ENCODE data around the gene FGF23.

The FGF23 gene

DNA sequence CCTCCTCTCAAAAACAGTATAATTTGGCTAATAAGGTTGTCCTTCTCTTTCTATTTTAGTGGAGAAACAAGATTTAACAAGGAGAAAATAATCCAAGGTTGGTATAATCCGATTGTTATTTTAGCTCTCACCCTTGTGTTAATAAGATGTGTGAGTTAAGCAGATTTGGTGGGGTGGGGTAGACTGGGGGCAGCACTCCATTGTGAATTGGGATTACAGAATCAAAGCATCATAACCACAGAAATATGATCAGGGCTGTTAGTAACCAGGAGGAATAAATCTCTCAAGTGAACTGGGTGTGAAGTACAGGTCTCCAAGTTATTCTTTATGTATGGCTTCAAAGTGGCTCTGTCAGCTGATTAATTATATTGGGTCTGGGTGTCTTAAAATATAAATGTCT, 48.3 kb downstream of the FGF23 start:
- TF ChIP-seq, protein P1, sequence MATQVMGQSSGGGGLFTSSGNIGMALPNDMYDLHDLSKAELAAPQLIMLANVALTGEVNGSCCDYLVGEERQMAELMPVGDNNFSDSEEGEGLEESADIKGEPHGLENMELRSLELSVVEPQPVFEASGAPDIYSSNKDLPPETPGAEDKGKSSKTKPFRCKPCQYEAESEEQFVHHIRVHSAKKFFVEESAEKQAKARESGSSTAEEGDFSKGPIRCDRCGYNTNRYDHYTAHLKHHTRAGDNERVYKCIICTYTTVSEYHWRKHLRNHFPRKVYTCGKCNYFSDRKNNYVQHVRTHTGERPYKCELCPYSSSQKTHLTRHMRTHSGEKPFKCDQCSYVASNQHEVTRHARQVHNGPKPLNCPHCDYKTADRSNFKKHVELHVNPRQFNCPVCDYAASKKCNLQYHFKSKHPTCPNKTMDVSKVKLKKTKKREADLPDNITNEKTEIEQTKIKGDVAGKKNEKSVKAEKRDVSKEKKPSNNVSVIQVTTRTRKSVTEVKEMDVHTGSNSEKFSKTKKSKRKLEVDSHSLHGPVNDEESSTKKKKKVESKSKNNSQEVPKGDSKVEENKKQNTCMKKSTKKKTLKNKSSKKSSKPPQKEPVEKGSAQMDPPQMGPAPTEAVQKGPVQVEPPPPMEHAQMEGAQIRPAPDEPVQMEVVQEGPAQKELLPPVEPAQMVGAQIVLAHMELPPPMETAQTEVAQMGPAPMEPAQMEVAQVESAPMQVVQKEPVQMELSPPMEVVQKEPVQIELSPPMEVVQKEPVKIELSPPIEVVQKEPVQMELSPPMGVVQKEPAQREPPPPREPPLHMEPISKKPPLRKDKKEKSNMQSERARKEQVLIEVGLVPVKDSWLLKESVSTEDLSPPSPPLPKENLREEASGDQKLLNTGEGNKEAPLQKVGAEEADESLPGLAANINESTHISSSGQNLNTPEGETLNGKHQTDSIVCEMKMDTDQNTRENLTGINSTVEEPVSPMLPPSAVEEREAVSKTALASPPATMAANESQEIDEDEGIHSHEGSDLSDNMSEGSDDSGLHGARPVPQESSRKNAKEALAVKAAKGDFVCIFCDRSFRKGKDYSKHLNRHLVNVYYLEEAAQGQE (IDR thresholded peaks at IDR 0.05; ENCODE audit: insufficient read depth in 1 of 2, low read depth in 2 of 2, low read length in 2 of 2), result no peak
- TF ChIP-seq TAF1 (IDR thresholded peaks at IDR 0.05; ENCODE audit: borderline replicate concordance, insufficient read depth, low read length), result no peak
- TF ChIP-seq SIN3A (IDR thresholded peaks at IDR 0.05; ENCODE audit: borderline replicate concordance, insufficient read depth, low read length), result no peak
- no peak for TF ChIP-seq FOXP2 (optimal IDR thresholded peaks at IDR 0.05; ENCODE audit: borderline replicate concordance, extremely low read depth, extremely low read length, insufficient read depth)
- TF ChIP-seq POLR2AphosphoS5 (IDR thresholded peaks at IDR 0.05; ENCODE audit: low read depth, low read length), result no peak

DNA sequence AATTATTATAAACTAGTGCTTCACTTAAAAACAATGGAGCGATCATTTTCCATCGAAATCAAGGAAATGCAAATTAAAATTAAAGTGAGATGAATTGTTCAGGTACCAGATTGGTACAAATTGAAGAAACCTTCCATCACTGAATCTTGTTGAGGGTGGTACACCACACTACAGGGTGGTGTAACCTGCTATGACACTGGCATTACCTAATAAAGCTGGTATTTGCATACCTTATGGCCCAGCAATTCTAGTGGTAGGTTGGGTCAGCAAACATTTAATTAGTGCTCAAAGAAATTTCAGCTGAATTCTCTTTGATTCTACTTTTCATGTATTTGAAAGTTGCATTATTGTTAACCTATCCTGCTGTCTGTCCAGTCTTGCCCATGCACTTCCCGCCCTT, 49.3 kb downstream of the FGF23 start:
- TF ChIP-seq FOXP2 (optimal IDR thresholded peaks at IDR 0.05; ENCODE audit: borderline replicate concordance, extremely low read depth, extremely low read length, insufficient read depth) (no peak), POLR2AphosphoS5 (IDR thresholded peaks at IDR 0.05; ENCODE audit: low read depth, low read length) (no peak), SIN3A (IDR thresholded peaks at IDR 0.05; ENCODE audit: borderline replicate concordance, insufficient read depth, low read length) (no peak), TAF1 (IDR thresholded peaks at IDR 0.05; ENCODE audit: borderline replicate concordance, insufficient read depth, low read length) (no peak)
- TF ChIP-seq, protein P1 (IDR thresholded peaks at IDR 0.05; ENCODE audit: insufficient read depth in 1 of 2, low read depth in 2 of 2, low read length in 2 of 2), result no peak

DNA sequence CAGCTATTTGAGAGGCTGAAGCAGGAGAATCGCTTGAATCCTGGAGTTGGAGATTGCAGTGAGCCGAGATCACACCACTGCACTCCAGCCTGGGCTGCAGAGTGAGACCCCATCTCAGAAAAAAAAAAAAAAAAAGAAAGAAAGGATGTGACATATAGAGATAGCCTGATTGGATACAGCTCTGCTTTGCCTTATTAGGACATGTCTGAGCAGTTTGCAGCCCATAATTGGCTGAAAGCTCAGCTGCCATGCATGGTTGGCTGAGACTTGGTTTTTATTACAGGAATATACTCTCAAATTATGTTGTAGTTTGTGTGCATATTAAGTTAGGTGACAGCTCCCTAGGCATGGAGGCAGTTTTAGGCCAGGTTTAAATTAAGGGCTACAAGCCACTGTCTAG, 52.2 kb downstream of the FGF23 start:
- TF ChIP-seq FOXP2 (optimal IDR thresholded peaks at IDR 0.05; ENCODE audit: borderline replicate concordance, extremely low read depth, extremely low read length, insufficient read depth) (no peak), POLR2AphosphoS5 (IDR thresholded peaks at IDR 0.05; ENCODE audit: low read depth, low read length) (no peak), TAF1 (IDR thresholded peaks at IDR 0.05; ENCODE audit: borderline replicate concordance, insufficient read depth, low read length) (no peak), SIN3A (IDR thresholded peaks at IDR 0.05; ENCODE audit: borderline replicate concordance, insufficient read depth, low read length) (no peak)
- TF ChIP-seq, protein P1 (IDR thresholded peaks at IDR 0.05; ENCODE audit: insufficient read depth in 1 of 2, low read depth in 2 of 2, low read length in 2 of 2), result no peak

DNA sequence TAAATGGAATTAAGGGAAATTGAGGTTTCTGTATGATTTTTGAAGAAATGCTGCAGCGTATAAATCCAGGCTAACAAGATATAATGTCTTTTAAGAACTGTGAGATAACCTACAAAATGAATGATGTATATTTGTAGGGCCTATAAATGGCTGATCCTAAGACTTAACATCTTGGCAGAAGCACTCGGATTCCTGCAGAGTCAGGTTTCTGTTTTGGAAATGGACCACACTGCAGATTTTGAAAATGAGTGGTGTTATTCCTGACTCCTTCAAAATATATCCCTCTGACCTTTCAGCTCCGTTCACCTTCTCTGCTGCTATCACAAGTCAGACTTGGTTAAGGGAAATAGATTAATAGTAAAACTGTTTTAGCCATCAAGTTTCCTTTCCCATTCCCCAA, 53.5 kb downstream of the FGF23 start:
- TF ChIP-seq TAF1 (IDR thresholded peaks at IDR 0.05; ENCODE audit: borderline replicate concordance, insufficient read depth, low read length), result no peak

DNA sequence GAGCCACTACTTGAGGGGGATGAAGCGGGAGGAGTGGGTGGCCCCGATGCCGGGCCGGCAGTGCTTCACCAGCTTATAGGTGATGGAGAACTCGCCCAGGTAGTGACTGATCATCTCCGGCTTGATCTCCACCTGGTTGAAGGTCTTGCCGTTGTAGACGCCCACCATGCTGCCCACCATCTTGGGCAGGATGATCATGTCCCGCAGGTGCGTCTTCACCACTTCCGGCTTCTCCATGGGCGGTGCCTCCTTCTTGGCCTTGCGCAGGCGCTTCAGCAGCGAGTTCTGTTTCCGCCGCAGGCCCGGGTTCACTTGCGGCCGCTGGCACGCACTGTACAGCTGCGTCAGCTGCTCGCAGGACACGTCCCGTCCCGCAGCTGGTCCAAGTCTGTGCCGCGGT, 55.1 kb downstream of the FGF23 start:
- TF ChIP-seq SIN3A (IDR thresholded peaks at IDR 0.05; ENCODE audit: borderline replicate concordance, insufficient read depth, low read length) (no peak), FOXP2 (optimal IDR thresholded peaks at IDR 0.05; ENCODE audit: borderline replicate concordance, extremely low read depth, extremely low read length, insufficient read depth) (no peak), TAF1 (IDR thresholded peaks at IDR 0.05; ENCODE audit: borderline replicate concordance, insufficient read depth, low read length) (no peak), POLR2AphosphoS5 (IDR thresholded peaks at IDR 0.05; ENCODE audit: low read depth, low read length) (no peak)
- TF ChIP-seq, protein P1 (IDR thresholded peaks at IDR 0.05; ENCODE audit: insufficient read depth in 1 of 2, low read depth in 2 of 2, low read length in 2 of 2), result no peak

All from PFSK-1 (cell line).